PC-9 (cell line): ENCODE data around the gene CDC42BPB. TPM values are rescaled to one million over a fixed set of nuclear protein-coding genes. Genes with fewer than 3 reads are reported as not detected.

Source experiments
- BruUV-seq: library from RNA; stranded (reverse); fragments of 400-500 nt; replicated peaks from 2 replicates; lab custom pipeline; 2021; lab: Mats Ljungman, UMichigan
- CTCF ChIA-PET: fragments of 300-600 bp; sonication (Branson Sonifier 250); formaldehyde crosslinking; loops from one replicate; lab custom pipeline; 2022; ENCODE audit warnings: antibody characterized with exemption; lab: Charles Lee
- POLR2A ChIA-PET: fragments of 300-600 bp; sonication (Branson Sonifier 250); formaldehyde crosslinking; loops from one replicate; lab custom pipeline; 2022; ENCODE audit warnings: antibody characterized with exemption; ENCODE audit not compliant: unreplicated experiment; lab: Charles Lee
- DNase-seq, 2 experiments: peaks; one replicate each; pipeline versions ENCODE4 v3.0.0 to v3.0.0-alpha.2; 2015 to 2022; ENCODE audit warnings: mixed read lengths in 1 of 2
- H2AFZ ChIP-seq: fragments of 200-600 bp; sonication (generic); 2 replicates; pipeline ENCODE4 v1.8.1; 2017; ENCODE audit warnings: antibody characterized with exemption
- H3F3A ChIP-seq: fragments of 200-600 bp; sonication (generic); 2 replicates; pipeline ENCODE4 v1.8.1; 2017; ENCODE audit warnings: antibody characterized with exemption, mild to moderate bottlenecking, low read depth; ENCODE audit not compliant: insufficient read depth
- H3K27ac ChIP-seq: fragments of 200-600 bp; sonication (generic); 2 replicates; pipeline ENCODE4 v1.6.1; 2016; ENCODE audit warnings: mixed run types
- H3K27me3 ChIP-seq: fragments of 200-600 bp; sonication (generic); 2 replicates; pipeline ENCODE4 v1.6.1; 2016; ENCODE audit warnings: low read depth, mixed run types; ENCODE audit not compliant: insufficient read depth
- H3K36me3 ChIP-seq: fragments of 200-600 bp; sonication (generic); 2 replicates; pipeline ENCODE4 v1.6.1; 2016; ENCODE audit warnings: low read depth, mixed run types
- H3K4me1 ChIP-seq: fragments of 200-600 bp; sonication (generic); replicated peaks from 2 replicates; pipeline ENCODE4 v1.6.1; 2016; ENCODE audit warnings: mixed run types; ENCODE audit not compliant: insufficient read depth
- H3K4me2 ChIP-seq: fragments of 200-600 bp; sonication (generic); 2 replicates; pipeline ENCODE4 v1.6.1; 2017; ENCODE audit warnings: mixed run types
- H3K4me3 ChIP-seq: fragments of 200-600 bp; sonication (generic); 2 replicates; pipeline ENCODE4 v1.6.1; 2016; ENCODE audit warnings: mixed run types
- H3K79me2 ChIP-seq: fragments of 200-600 bp; sonication (generic); 2 replicates; pipeline ENCODE4 v1.6.1; 2017; ENCODE audit warnings: low read depth, mixed run types
- H3K9me2 ChIP-seq: fragments of 200-600 bp; sonication (generic); 2 replicates; pipeline ENCODE4 v1.8.1; 2017; ENCODE audit warnings: mild to moderate bottlenecking; ENCODE audit not compliant: insufficient read depth
- H3K9me3 ChIP-seq: fragments of 200-600 bp; sonication (generic); 2 replicates; pipeline ENCODE4 v1.8.1; 2016; ENCODE audit warnings: low read depth; ENCODE audit not compliant: insufficient read depth
- H4K20me1 ChIP-seq: fragments of 200-600 bp; sonication (generic); 2 replicates; pipeline ENCODE4 v1.8.1; 2017; ENCODE audit not compliant: insufficient read depth
- EZH2 ChIP-seq: fragments of 200-600 bp; sonication (generic); IDR thresholded peaks from 2 replicates; pipeline ENCODE4 v1.8.0; 2017; ENCODE audit warnings: antibody characterized with exemption, low read depth
- intact Hi-C: fragments of 100-400 bp; cut with micrococcal nuclease; formaldehyde crosslinking; loops from one replicate; pipeline ENCODE4 v1.10.0; 2022; ENCODE audit not compliant: unreplicated experiment
- total RNA-seq: library from RNA; stranded (reverse); gene quantifications from 2 replicates; pipeline ENCODE4 v1.2.3, GENCODE V29; 2021
- TF ChIP-seq, protein P1 (sequence below): fragments of 200-600 bp; sonication (generic); conservative IDR thresholded peaks from 2 replicates; pipeline ENCODE4 v1.6.1; 2017; ENCODE audit warnings: mixed run types, antibody characterized with exemption, mild to moderate bottlenecking, moderate library complexity

The CDC42BPB gene
- total RNA-seq, 1 experiment from 2014 or later, result 203 TPM

DNA sequence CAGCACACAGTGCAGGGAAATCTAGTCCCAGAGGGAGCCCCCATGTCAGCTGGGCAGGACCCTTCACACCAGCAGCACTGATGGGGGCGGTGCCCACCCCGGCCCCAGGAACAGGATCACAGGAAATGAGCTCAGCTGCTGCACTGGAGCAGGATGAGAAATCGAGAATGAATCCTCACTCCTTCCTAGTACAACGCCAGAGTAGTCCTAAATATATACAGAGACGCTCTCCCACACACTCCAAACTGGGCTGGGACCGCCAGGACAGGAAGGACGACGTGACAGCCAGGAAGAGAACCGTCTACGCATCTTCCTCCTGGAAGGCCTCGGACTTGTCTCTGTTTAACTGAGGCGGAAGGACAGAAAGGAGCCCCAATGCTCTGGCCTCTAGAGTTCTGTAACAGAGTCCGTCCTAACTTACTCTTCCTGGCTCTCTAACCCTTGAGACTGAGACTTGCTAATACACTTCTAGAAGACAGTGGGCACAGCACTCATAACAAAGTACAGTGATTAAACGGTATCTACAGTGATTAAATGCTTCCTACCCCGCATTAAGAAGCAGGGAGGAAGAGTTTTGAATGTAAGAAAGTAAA is 33.4 kb downstream of the CDC42BPB start:
- ChIA-PET CTCF (interaction anchor here (0.6 kb wide), 1 partner anchor 190 kb away, joined by 17 read pairs; no protein-coding TSS in a partner anchor), POLR2A (no interaction called here)
- H4K20me1 ChIP-seq, result peaks cover 4% of the 10 kb centered on the region; the same call in 1 of the 2 replicates
- no peaks in the 10 kb centered on the region for H3K36me3 ChIP-seq
- no peaks in the 10 kb centered on the region for H3K27me3 ChIP-seq
- intact Hi-C loops, result no loop called here
- no peaks in the 10 kb centered on the region for H3K9me3 ChIP-seq
- no peak overlapping the region for H2AFZ ChIP-seq
- H3K27ac ChIP-seq, result peak overlapping the region; percentile 89
- TF ChIP-seq, protein P1, sequence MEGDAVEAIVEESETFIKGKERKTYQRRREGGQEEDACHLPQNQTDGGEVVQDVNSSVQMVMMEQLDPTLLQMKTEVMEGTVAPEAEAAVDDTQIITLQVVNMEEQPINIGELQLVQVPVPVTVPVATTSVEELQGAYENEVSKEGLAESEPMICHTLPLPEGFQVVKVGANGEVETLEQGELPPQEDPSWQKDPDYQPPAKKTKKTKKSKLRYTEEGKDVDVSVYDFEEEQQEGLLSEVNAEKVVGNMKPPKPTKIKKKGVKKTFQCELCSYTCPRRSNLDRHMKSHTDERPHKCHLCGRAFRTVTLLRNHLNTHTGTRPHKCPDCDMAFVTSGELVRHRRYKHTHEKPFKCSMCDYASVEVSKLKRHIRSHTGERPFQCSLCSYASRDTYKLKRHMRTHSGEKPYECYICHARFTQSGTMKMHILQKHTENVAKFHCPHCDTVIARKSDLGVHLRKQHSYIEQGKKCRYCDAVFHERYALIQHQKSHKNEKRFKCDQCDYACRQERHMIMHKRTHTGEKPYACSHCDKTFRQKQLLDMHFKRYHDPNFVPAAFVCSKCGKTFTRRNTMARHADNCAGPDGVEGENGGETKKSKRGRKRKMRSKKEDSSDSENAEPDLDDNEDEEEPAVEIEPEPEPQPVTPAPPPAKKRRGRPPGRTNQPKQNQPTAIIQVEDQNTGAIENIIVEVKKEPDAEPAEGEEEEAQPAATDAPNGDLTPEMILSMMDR, result no peak
- no peak for TF ChIP-seq EZH2
- no peak overlapping the region for H3K4me2 ChIP-seq
- peaks cover 55% of the 10 kb centered on the region for H3F3A ChIP-seq
- no peak for DNase-seq
- no peaks in the 10 kb centered on the region for H3K9me2 ChIP-seq
- no peak overlapping the region for H3K4me3 ChIP-seq
- H3K79me2 ChIP-seq, result peaks cover 93% of the 10 kb centered on the region
- BruUV-seq, result no TSS peak
- peaks cover 63% of the 10 kb centered on the region for H3K4me1 ChIP-seq

GRCh38 chr14:103022685-103023044 is 34.7 kb downstream of the CDC42BPB start:
- POLR2A ChIA-PET, result interaction anchor here (0.6 kb wide), 1 partner anchor 1538 kb away, joined by 4 read pairs; no protein-coding TSS in a partner anchor
- no peaks in the 10 kb centered on the region; the same call in 1 of the 2 replicates for H4K20me1 ChIP-seq

DNA sequence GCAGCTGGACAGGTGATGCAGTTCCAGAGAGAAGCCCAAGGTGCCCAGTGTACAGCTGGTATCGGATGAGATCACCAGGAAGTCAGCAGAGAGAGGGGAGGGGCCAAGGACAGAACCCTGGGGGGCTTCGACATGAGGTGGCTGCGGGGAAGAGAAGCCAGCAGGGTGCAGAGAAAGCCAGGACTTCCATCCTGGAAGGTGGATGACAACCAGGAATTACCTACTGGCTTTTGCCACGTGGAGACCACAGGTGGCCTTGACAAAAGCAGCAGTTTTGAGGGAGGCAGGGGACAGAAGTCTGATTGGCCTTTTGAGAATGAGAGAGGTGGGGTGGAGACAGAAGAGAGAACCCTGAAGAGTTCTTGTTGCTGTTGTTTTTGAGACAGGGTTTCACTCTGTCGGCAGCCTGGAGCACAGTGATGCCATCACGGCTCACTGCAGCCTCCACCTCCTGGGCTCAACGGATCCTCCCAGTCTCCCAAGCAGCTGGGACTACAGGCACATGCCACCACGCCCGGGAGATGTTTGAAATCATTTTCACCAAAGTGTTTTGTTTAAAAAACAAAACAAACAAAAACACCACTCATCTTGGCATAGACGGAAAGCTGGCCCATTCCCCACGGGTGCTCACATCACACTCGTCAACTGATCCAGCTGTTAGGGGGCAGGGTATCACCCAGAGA is 35.2 kb downstream of the CDC42BPB start:
- no peaks in the 10 kb centered on the region for H3K36me3 ChIP-seq
- POLR2A ChIA-PET, result interaction anchor here (0.6 kb wide), 1 partner anchor 1537 kb away, joined by 4 read pairs; no protein-coding TSS in a partner anchor
- H3K79me2 ChIP-seq, result peaks cover 93% of the 10 kb centered on the region

More at GRCh38 chr14:103022685-103023044, 34.7 kb downstream of the CDC42BPB start:
- H3K4me3 ChIP-seq, result no peak overlapping the region
- no peak for DNase-seq
- no peaks in the 10 kb centered on the region for H3K9me3 ChIP-seq
- H2AFZ ChIP-seq, result no peak overlapping the region
- intact Hi-C loops, result no loop called here
- H3K4me2 ChIP-seq, result no peak overlapping the region
- CTCF ChIA-PET, result interaction anchor here (0.6 to 0.7 kb wide), 3 partner anchors 32 to 873 kb away, joined by 3 to 4 read pairs (median 4); no protein-coding TSS in a partner anchor
- peaks cover 50% of the 10 kb centered on the region for H3K4me1 ChIP-seq
- no peaks in the 10 kb centered on the region for H3K9me2 ChIP-seq
- no TSS peak for BruUV-seq
- TF ChIP-seq, protein P1, result no peak
- no peak for TF ChIP-seq EZH2
- H3K27me3 ChIP-seq, result no peaks in the 10 kb centered on the region
- H3F3A ChIP-seq, result peaks cover 42% of the 10 kb centered on the region
- peak overlapping the region; percentile 18; the same call in 1 of the 2 replicates for H3K27ac ChIP-seq
- peaks cover 93% of the 10 kb centered on the region for H3K79me2 ChIP-seq
- no peaks in the 10 kb centered on the region for H3K36me3 ChIP-seq

More for the DNA sequence above, 35.2 kb downstream of the CDC42BPB start:
- Histone ChIP-seq H2AFZ (no peak overlapping the region), H3F3A (peaks cover 37% of the 10 kb centered on the region), H3K4me2 (no peak overlapping the region), H3K4me1 (peaks cover 45% of the 10 kb centered on the region), H3K27ac (peak overlapping the region; percentile 18; the same call in 1 of the 2 replicates), H3K27me3 (no peaks in the 10 kb centered on the region), H3K9me3 (no peaks in the 10 kb centered on the region), H3K9me2 (no peaks in the 10 kb centered on the region), H3K4me3 (no peak overlapping the region), H4K20me1 (no peaks in the 10 kb centered on the region; the same call in 1 of the 2 replicates)
- no peak for DNase-seq
- intact Hi-C loops, result no loop called here
- CTCF ChIA-PET, result interaction anchor here (0.6 to 0.7 kb wide), 3 partner anchors 32 to 872 kb away, joined by 3 to 4 read pairs (median 4); no protein-coding TSS in a partner anchor
- no peak for TF ChIP-seq EZH2
- TF ChIP-seq, protein P1, result no peak
- BruUV-seq, result no TSS peak
